Frontal cortex (tissue), 4 donors: ENCODE results near the gene SLCO4A1. TPM values are rescaled to one million over a fixed set of nuclear protein-coding genes. Genes with fewer than 3 reads are reported as not detected.

ENCODE experiments used
- DNase-seq, 2 donors: peaks; one replicate each; pipeline ENCODE4 v3.0.0; 2012; ENCODE audit warnings: low spot score in 2 of 2
- FAIRE-seq: peaks from 2 replicates; lab custom pipeline; 2012; peaks lifted over from hg19 to GRCh38; lab: Jason Lieb, UNC
- total RNA-seq: library from RNA; depleted of rRNA; stranded (reverse); fragments of >200 nt; gene quantifications from one replicate; pipeline ENCODE4 v1.2.3, GENCODE V29; 2014
- donor health status: control.
- donor health status: control.
- donor health status: control.

The SLCO4A1 gene
- total RNA-seq, 1 donor from 2014 or later: 1.6 TPM

- no peak for DNase-seq
- FAIRE-seq: no peak
These were observed 7.9 kb upstream of the SLCO4A1 start for GRCh38 chr20:62634330-62634967.

- no peak for FAIRE-seq
- no peak for DNase-seq
These were observed 7.1 kb upstream of the SLCO4A1 start for GRCh38 chr20:62635232-62635631.

- no peak for FAIRE-seq
- no peak for DNase-seq
These were observed 6.5 kb upstream of the SLCO4A1 start for GRCh38 chr20:62635852-62636251.

GRCh38 chr20:62636446-62636845, 5.9 kb upstream of the SLCO4A1 start:
- DNase-seq: no peak
- no peak for FAIRE-seq

GRCh38 chr20:62637110-62637509, 5.2 kb upstream of the SLCO4A1 start:
- DNase-seq (no peak), FAIRE-seq (no peak)

GRCh38 chr20:62637521-62638054, 4.7 kb upstream of the SLCO4A1 start:
- DNase-seq: no peak
- FAIRE-seq: no peak

GRCh38 chr20:62638055-62638570, 4.2 kb upstream of the SLCO4A1 start:
- FAIRE-seq (no peak), DNase-seq (no peak)

GRCh38 chr20:62638679-62639406, 3.5 kb upstream of the SLCO4A1 start:
- FAIRE-seq (no peak), DNase-seq (no peak)

GRCh38 chr20:62639765-62640164, 2.5 kb upstream of the SLCO4A1 start:
- no peak for DNase-seq
- no peak for FAIRE-seq

GRCh38 chr20:62640870-62641269, 1.4 kb upstream of the SLCO4A1 start:
- DNase-seq (no peak), FAIRE-seq (no peak)

- DNase-seq: no peak
These were observed 817 bp upstream of the SLCO4A1 start for GRCh38 chr20:62641321-62642050.

GRCh38 chr20:62642666-62643520, 590 bp downstream of the SLCO4A1 start:
- no peak for FAIRE-seq
- no peak for DNase-seq

More at GRCh38 chr20:62641321-62642050, 817 bp upstream of the SLCO4A1 start:
- FAIRE-seq: no peak

GRCh38 chr20:62643521-62644043, 1.3 kb downstream of the SLCO4A1 start:
- DNase-seq (no peak), FAIRE-seq (no peak)

GRCh38 chr20:62644044-62644795, 1.9 kb downstream of the SLCO4A1 start:
- DNase-seq: no peak
- no peak for FAIRE-seq

- FAIRE-seq (no peak), DNase-seq (no peak)
These were observed 2.6 kb downstream of the SLCO4A1 start for GRCh38 chr20:62644802-62645496.

GRCh38 chr20:62645613-62646012, 3.3 kb downstream of the SLCO4A1 start:
- DNase-seq (no peak), FAIRE-seq (no peak)

- DNase-seq: no peak
- no peak for FAIRE-seq
These were observed 4.7 kb downstream of the SLCO4A1 start for GRCh38 chr20:62646851-62647520.
